Measurements from ENCODE around the gene DHRS2. TPM values are rescaled to one million over a fixed set of nuclear protein-coding genes. Genes with fewer than 3 reads are reported as not detected.

The DHRS2 gene
- total and polyA plus RNA-seq, 2 of the 13 experiments (the other 11 are each of a cell fraction or from before 2014, with no cell fraction given): 1,621 to 3,021 TPM

DNA sequence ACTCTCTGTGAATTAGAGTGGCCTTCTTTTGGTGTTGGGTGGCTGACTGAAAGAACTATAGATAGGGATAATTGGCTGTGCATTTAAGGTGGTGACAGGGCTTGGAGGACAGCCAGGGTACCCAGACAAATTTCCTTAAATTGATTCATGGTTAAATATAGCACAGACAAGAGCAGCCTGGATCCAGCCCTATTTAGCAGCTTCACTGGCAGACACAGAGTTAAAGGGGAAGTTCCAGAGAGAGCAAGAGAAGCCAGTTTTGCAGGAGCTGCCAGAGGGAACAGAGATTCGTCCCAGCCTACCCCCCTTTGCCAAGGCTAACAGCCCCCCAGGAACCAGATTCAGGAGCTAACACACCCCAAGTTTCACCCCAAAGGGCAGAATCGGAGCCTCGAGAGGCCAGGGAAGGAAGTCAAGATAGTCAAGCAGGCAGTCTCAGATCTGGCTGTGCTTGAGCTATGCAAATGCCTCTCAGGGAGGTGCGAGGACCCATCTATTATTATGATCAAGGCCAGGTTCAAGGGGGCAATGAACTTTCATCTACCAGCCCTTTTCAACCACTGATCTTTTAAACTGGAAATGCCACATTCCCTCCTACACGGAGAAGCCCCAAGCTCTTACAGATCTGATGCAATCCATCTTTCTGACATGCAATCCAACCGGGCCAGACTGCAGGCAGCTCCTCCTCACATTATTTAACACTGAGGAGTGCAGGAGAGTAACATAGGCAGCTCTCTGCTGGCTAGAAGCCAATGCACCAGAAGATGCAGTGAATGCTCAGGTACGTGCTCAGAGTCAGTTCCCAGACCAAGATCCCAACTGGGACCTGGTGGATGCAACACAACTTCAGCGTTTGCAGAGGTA, 58.2 kb downstream of the DHRS2 start (continued):
- TF ChIP-seq PHF21A (CRISPR knock-in tag; IDR thresholded peaks at IDR 0.05) (no peak), FOXA3 (CRISPR knock-in tag; IDR thresholded peaks at IDR 0.05) (peak; percentile 40; the same call in 1 of the 2 replicates), ELF1 (CRISPR knock-in tag; IDR thresholded peaks at IDR 0.05) (no peak), ZNF850 (CRISPR knock-in tag; conservative IDR thresholded peaks at IDR 0.05) (no peak), KLF6 (CRISPR knock-in tag; IDR thresholded peaks at IDR 0.05) (no peak; the same call in 1 of the 2 replicates), MED1 (CRISPR knock-in tag; IDR thresholded peaks at IDR 0.05) (peak; percentile 81), ZNF343 (CRISPR knock-in tag; IDR thresholded peaks at IDR 0.05) (0 out of 2 replicates have a peak, but pooled peaks have one; percentile 7), SETDB1 (CRISPR knock-in tag; IDR thresholded peaks at IDR 0.05; ENCODE audit: borderline replicate concordance) (no peak), ZBTB8A (CRISPR knock-in tag; IDR thresholded peaks at IDR 0.05; ENCODE audit: borderline replicate concordance, low read depth) (no peak), DR1 (CRISPR knock-in tag; IDR thresholded peaks at IDR 0.05) (no peak; the same call in 1 of the 2 replicates), RXRB (CRISPR knock-in tag; IDR thresholded peaks at IDR 0.05; ENCODE audit: borderline replicate concordance) (peak; percentile 87), ZNF737 (CRISPR knock-in tag; IDR thresholded peaks at IDR 0.05; ENCODE audit: borderline replicate concordance) (peak; percentile 21), ZFP36 (IDR thresholded peaks at IDR 0.05; ENCODE audit: borderline replicate concordance, low read depth, low read length, partially characterized antibody) (no peak), HOXA7 (CRISPR knock-in tag; IDR thresholded peaks at IDR 0.05) (no peak), MBD4 (IDR thresholded peaks at IDR 0.05; ENCODE audit: borderline replicate concordance, low read length) (no peak), ZNF383 (CRISPR knock-in tag; IDR thresholded peaks at IDR 0.05; ENCODE audit: borderline replicate concordance) (no peak), ZFX (CRISPR knock-in tag; IDR thresholded peaks at IDR 0.05; ENCODE audit: low read depth) (0 out of 2 replicates have a peak, but pooled peaks have one; percentile 19), ATF1 (CRISPR knock-in tag; IDR thresholded peaks at IDR 0.05) (no peak), RNF2 (conservative IDR thresholded peaks at IDR 0.05; ENCODE audit: low read depth) (no peak), ZBTB42 (CRISPR knock-in tag; IDR thresholded peaks at IDR 0.05) (no peak), HCFC1 (IDR thresholded peaks at IDR 0.05; ENCODE audit: low read depth, low read length) (no peak), BCL6 (CRISPR knock-in tag; IDR thresholded peaks at IDR 0.05) (peak; percentile 63; the same call in 1 of the 2 replicates)
- TF ChIP-seq, protein P1, sequence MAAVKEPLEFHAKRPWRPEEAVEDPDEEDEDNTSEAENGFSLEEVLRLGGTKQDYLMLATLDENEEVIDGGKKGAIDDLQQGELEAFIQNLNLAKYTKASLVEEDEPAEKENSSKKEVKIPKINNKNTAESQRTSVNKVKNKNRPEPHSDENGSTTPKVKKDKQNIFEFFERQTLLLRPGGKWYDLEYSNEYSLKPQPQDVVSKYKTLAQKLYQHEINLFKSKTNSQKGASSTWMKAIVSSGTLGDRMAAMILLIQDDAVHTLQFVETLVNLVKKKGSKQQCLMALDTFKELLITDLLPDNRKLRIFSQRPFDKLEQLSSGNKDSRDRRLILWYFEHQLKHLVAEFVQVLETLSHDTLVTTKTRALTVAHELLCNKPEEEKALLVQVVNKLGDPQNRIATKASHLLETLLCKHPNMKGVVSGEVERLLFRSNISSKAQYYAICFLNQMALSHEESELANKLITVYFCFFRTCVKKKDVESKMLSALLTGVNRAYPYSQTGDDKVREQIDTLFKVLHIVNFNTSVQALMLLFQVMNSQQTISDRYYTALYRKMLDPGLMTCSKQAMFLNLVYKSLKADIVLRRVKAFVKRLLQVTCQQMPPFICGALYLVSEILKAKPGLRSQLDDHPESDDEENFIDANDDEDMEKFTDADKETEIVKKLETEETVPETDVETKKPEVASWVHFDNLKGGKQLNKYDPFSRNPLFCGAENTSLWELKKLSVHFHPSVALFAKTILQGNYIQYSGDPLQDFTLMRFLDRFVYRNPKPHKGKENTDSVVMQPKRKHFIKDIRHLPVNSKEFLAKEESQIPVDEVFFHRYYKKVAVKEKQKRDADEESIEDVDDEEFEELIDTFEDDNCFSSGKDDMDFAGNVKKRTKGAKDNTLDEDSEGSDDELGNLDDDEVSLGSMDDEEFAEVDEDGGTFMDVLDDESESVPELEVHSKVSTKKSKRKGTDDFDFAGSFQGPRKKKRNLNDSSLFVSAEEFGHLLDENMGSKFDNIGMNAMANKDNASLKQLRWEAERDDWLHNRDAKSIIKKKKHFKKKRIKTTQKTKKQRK (IDR thresholded peaks at IDR 0.05; ENCODE audit: low read length): no peak
- TF ChIP-seq, protein P2, sequence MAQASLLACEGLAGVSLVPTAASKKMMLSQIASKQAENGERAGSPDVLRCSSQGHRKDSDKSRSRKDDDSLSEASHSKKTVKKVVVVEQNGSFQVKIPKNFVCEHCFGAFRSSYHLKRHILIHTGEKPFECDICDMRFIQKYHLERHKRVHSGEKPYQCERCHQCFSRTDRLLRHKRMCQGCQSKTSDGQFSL (CRISPR knock-in tag; IDR thresholded peaks at IDR 0.05): no peak
- TF ChIP-seq, protein P3, sequence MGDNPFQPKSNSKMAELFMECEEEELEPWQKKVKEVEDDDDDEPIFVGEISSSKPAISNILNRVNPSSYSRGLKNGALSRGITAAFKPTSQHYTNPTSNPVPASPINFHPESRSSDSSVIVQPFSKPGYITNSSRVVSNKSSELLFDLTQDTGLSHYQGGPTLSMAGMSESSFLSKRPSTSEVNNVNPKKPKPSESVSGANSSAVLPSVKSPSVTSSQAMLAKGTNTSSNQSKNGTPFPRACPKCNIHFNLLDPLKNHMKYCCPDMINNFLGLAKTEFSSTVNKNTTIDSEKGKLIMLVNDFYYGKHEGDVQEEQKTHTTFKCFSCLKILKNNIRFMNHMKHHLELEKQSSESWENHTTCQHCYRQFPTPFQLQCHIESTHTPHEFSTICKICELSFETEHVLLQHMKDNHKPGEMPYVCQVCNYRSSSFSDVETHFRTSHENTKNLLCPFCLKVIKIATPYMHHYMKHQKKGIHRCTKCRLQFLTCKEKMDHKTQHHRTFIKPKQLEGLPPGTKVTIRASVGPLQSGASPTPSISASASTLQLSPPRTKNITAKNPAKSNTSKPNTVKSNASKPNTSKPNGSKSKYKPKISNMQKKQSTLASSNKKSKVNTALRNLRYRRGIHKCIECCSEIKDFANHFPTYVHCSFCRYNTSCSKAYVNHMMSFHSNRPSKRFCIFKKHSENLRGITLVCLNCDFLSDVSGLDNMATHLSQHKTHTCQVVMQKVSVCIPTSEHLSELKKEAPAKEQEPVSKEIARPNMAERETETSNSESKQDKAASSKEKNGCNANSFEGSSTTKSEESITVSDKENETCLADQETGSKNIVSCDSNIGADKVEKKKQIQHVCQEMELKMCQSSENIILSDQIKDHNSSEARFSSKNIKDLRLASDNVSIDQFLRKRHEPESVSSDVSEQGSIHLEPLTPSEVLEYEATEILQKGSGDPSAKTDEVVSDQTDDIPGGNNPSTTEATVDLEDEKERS (CRISPR knock-in tag; IDR thresholded peaks at IDR 0.05): no peak

Data from HepG2 (cell line).